ENCODE results near the gene VIPR2.
"Not testable (repeated sequence)": the region's sequence is repeated elsewhere in the genome, so short reads cannot be mapped to it uniquely, and the experiment has no call there.

The VIPR2 gene

DNA sequence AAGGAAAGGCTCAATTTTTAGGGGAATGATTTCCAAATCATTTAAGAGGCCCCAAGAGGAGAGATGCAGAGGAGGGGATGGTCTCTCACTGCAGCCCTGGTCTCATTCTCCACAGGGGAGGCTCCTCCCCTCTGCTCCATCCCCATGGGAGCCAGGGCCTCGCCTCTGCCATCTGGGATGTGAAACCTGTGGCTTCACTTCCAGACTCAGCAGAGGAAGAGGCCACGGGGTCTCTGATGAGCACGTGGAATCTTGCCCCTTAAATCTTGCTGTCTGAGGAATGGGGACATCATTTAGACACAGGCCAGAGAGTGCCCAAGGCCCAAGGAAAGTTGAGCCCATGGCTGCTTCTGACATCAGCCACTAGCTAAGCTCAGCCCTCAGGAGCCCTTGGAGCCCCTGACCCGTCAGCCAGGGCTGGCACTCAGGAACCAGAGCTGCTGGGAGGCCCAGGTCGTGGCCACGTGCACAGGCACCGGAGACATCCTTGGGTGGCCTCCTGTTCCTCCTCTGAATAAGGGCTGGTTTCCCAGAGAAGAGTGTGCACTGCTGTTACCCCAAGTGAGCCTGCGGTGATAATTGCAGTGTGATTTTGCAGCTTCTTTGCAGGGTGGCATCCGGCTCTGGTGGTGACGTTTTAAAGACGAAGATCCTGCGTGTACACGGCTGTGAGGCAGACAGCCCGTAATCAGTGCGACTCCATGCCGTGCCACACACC is 50.5 kb downstream of the VIPR2 start:
- no peak for DNase-seq (ENCODE audit: low read depth, low spot score)

DNA sequence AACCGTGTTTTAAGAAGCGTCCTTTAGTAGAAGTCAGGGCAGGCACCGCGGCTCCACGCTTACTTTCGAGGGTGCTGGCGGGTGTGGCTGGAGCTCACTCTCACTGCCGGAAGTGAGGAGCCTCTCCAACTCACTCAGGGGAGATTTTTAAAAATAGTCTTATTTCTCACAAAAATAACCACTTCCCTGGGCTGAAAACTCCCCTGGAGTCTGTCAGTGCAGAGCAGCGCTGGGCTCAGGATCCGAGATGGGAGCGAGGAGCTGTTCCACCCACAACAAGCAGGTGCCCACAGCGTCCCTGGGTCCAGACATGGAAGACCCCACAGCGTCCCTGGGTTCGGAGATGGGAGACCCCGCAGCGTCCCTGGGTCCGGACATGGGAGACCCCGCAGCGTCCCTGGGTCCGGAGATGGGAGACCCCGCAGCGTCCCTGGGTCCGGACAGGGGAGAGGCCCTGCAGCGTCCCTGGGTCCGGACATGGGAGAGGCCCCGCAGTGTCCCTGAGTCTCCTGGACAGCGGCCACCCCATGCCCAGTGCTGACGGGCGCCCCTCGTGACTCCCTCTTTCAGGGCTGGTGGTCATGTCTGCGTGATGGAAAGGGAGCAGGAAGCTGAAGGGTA is 51.2 kb downstream of the VIPR2 start:
- no peak for DNase-seq (ENCODE audit: low read depth, low spot score)

DNA sequence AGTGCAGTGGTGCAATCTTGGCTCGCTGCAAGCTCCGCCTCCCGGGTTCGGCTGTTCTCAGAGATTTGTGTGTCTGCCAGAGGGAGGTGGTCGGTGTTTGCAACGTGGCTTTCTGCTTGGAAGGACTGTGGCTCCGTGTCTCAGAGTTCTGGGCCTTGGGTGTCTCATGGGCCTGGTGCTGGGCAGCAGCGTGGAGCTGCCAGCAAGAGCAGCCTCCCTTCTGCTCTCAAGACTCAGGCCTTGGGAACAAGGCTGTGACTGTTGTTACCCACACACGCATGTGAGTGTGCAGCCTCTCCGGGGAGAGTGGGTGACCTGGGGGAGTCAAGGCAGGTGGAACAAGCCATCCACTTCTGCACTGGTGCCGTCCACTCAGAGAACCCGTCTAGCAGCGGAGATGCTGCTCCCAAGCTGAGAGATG is 52.0 kb downstream of the VIPR2 start:
- DNase-seq (ENCODE audit: low read depth, low spot score): no peak

DNA sequence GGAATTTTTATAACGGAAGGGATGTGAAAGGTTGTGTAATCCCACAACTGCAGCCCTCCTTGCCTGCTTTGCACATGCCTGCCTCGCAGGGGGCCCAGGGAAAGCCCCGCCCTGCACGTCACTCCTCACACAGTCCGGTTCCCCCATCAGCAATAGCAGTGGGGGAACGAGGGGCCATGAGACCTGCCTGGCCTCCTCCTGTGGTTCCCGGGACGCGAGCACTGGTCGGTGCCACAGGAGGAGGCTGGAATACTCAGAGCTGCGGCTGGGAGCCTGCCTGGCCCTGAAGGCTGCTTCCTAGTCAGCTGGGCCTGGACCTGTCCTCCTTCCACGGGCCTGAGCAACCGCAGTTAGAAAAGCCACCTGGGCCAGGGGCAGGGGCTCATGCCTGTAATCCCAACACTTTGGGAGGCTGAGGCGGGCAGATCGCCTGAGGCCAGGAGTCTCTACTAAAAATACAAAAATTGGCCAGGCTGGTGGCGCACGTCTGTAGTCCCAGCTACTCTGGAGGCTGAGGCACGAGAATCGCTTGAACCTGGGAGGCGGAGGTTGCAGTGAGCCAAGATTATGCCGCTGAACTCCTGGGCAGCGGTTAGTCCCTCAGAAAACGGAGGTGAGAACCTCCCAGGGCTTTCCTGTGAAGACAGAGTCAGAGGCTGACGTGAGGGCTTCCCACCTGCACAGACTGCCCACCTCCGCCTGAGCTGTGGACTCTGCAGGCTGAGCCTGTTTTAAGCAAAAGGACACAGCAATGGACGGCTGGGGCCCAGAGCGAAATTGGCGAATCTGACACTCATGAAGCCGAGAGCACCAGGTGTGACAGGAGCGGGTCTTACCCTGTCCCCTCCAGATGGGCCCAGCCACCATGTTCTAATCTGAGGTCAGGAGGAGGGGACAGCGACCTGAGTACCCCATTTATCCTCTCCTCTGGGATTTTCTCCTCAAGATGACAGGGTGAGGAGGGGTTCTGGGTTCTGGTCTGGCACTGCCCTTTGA is 52.9 kb downstream of the VIPR2 start:
- DNase-seq (ENCODE audit: low read depth, low spot score): no peak

DNA sequence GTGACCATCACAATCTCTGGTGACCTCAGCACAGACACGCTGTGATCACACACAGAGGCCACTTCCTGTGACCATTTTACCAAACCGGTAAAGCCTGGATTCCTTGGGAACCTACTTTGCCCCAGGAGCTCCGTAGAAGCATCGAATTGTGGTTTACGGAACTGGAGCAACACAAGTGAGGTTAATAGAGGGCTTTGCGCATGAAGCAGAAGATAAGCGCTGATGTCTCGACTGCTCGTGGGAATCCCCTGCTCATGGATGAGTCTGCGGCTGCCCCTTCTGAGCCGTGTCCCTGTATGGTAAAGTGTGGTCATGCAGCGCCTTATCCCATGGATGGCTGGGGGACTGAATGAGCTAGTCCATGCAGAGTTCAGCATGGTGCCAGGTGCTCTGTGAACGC is 53.6 kb downstream of the VIPR2 start:
- no peak for DNase-seq (ENCODE audit: low read depth, low spot score)

DNA sequence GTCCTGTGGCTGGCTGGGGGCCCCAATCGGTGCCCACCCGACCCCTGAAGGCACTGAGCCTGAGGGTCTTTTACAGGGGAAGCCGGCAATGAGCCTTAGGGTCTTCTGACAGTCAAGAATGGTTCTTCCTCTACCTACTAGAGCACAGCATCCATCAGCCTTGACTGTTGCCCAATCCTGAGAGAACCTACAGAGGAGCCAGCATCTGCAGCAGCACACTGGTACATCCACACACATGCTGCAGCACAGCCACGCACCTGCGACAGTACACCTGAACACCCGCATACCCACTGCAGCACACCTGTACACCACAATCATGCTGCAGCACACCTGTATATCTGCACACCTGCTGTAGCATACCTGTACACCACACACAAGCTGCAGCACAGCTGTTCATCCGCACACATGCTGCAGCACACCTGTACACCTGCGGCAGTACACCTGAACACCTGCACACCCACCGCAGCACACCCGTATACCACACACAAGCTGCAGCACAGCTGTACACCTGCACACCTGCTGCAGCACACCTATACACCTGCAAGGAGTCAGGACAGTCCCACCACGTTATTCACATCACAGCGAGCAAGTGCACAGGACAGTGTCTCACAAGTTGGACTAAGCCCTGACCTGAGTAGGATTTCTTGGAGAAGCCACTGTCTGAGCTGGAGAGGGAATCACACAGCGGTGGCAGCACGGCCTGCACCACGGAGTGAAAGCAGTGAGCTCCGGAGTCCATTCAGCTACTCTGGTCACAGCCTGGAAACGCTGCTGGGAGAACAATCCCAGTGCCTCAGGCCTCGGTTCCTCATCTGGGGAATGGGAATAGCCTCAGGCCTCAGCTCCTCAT is 56.4 kb downstream of the VIPR2 start:
- no peak for DNase-seq (ENCODE audit: low read depth, low spot score)

DNA sequence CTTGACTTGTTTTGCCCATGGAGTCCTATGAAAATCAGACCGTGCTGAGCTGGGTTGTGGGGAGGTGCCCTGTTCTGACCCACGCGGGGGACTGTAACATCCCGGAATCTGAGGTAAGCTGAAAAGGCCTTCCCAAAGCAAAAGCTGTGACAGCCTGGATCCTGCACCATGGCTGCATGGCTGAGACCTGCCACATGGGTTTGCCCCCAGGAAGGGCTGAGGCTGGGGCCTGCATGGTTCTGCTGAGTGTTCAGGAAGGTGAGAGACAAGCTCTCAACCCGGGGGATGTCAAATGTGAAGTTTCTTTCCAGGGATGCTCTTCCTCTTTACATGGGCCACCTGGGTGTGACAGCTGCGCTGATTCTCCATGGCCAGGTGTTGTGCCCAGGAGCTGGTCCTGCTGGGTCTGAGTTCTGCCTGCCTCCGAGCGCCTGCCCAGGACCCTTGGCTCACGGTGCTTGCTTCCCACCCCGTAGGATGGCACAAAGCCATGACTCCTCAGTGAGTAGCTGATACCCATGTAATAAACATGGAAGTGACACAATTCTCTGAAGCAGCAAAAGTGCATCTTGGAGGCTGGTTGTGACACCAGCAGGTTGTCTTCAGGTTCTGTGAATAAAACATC is 58.3 kb downstream of the VIPR2 start:
- no peak for DNase-seq (ENCODE audit: low read depth, low spot score)

DNA sequence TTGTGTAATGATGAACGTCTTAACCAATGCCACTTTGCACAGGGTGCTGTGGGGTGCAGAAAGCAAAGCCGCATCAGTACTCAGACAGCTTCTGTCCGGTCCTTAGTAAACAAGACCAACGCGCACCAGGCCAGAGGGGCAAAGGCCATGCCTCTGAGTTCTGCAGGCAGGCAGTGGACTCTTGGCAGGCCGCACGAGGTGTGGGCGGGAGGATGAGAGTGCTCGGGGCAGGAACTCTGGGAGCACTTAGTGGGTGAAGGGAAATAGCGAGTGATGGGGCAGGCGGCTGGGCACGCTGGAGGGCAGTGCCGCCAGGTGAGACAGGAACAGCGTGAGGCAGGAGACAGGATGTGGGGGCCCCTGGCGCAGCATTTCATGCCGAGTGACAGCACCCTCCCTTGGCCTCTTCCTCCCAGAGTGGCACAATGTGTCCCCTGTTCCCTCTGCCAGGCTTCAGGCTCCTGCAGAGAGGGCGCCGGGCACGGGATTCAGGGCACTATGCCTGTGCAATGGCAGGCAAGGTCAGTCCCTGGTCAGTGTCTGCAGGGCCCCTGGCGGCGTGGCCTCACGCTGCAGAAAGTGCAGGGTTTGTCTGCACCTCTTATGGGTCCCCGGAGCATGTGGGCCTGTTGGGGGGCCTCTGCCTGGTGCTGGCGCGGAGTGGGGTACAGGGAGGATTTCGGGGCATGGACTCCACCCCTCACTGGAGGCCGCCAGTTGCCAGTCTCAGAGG is 60.4 kb downstream of the VIPR2 start:
- no peak for DNase-seq (ENCODE audit: low read depth, low spot score)

DNA sequence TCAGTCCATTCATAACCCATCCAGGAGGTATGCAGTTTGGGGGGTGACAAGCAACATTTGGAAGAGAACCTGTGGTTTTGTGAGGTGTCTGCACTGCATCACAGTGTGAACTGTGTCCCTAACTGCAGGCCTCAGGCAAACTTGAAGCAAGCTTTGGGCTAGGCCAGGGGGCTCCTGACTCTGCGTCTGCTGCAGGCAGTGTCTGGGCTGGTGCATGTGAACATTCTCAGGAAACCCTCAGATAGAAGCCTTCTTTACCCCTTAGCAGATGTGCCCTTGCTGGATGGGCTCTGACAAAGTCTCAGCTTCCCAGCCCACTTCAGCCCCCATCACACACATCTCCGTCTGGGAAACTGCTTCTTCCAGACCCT is 61.0 kb downstream of the VIPR2 start:
- DNase-seq (ENCODE audit: low read depth, low spot score): no peak

DNA sequence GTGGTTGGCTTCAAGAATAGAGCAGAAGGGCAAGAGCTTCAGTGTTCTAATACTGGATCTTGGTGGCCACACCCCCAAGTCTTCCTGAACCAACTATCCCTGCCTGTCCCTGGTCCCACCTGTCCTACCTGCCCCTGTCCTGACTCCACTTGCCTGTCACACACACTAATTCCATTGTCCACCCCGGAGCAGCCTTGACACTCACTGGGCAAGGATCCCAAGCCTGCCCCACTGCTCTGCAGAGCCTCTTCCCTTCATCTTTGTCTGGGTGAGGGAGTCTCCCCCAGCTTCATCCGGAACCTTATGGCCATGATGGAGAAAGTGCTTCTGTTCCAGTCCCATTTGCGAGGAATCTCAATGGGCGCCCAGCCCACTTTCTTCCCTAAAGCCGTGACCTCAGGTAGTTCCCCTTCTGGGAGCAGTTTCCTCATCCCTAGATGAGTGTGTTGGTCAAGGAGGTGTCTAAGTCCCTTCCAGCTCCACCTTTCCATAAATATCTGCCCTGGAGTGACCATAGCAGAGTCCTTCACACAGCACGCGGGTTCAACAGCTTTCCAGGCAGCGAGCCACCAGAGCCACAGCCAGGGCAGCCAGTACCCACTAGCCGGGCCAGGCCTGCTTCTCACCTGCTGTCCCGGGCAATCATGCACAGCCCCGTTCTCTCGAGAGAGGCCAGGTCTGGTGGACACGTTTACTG is 61.5 kb downstream of the VIPR2 start:
- no peak for DNase-seq (ENCODE audit: low read depth, low spot score)

DNA sequence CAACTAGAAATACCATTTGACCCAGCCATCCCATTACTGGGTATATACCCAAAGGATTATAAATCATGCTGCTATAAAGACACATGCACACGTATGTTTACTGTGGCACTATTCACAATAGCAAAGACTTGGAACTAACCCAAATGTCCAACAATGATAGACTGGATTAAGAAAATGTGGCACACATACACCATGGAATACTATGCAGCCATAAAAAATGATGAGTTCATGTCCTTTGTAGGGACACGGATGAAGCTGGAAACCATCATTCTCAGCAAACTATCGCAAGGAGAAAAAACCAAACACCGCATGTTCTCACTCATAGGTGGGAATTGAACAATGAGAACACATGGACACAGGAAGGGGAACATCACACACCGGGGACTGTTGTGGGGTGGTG is 62.6 kb downstream of the VIPR2 start:
- not testable (repeated sequence) for DNase-seq (ENCODE audit: low read depth, low spot score)

DNA sequence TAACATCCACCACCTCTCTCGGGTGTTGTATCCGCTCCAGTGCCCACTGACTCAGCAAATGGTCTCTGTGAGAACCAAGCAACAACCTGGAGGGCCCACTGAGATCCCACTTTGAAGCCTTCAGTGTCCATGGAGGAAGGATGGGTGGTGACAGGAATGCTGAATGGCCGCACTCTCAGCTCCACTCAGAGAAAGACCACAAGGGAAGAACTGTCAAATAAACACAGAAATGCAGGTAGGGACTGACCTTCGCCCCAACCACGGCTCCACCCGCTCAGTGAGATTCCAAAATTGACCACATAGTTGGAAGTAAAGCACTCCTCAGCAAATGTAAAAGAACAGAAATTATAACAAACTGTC is 65.8 kb downstream of the VIPR2 start:
- DNase-seq (ENCODE audit: low read depth, low spot score): no peak

DNA sequence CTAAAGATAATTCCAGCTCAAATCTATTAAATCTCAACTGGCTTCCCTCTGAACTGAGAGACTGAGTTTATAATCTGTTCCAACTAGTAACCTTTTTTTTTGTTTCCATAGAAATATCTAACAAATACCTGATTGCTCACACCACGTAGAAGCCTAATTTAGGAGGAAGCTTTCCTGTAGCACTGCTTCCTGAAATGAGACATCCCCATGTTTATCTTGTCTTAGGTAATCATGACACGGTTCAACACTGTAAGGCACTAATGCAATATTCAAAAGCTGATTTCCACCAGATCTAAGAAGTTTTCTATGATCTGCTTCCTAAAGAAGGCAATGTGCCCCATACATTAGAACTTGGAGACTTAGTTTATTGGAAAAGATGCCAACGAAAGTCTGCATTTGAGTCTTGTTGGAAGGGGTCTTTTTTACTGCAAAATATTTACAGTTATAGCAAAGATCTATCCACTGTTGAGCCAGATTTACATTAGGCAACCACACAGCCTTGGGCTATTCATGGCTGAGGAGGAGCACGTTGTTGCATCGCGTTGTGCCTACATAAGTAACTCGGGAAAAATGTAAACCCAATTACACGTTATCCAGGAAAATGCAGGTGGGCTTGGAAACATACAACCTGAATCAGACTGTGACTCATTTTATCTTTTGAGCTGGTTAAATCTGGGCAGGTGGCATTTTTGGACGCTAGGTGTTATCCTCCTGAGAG is 66.3 kb downstream of the VIPR2 start:
- no peak for DNase-seq (ENCODE audit: low read depth, low spot score)

DNA sequence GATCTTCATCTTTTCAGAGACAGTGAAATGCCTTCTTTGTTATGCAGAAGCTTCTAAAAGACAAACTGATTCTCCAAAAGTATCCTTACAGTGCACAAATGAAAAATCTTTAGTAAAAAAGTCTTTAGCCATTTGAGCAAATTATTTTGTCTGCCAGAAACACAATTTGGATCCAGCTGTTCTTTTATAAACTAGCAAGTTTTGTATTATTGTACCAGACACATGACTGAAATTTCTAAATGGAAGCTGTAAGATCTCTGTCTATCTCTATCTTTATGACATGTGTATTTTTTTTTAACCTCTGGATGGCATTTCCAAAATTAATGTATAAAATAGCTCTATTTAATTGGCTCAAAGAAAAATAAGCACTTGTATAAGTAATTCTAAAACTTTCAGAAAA is 68.3 kb downstream of the VIPR2 start:
- no peak for DNase-seq (ENCODE audit: low read depth, low spot score)

DNA sequence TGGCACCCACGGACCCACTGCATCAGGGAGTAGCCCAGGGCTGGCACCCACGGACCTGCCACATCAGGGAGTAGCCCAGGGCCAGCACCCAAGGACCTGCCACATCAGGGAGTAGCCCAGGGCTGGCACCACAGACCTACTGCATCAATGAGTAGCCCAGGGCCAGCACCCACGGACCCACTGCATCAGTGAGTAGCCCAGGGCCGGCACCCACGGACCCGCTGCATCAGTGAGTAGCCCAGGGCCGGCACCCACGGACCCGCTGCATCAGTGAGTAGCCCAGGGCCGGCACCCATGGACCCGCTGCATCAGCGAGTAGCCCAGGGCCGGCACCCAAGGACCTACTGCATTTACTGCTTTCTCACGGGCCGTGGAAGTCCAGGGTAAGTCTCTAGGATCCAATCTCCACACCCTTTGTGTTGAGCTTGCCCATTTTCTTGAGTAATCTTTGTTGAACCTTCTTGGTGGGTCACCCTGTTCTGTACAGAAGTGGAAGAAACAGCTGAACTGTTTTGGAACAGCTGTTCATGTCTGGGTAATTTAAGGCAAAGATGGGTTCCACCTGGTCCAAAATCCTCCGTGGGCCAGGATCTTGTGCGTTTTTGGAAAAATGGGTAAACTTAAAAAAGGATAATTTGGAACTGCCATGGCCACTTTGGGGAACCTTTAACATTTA is 69.0 kb downstream of the VIPR2 start:
- no peak for DNase-seq (ENCODE audit: low read depth, low spot score)

DNA sequence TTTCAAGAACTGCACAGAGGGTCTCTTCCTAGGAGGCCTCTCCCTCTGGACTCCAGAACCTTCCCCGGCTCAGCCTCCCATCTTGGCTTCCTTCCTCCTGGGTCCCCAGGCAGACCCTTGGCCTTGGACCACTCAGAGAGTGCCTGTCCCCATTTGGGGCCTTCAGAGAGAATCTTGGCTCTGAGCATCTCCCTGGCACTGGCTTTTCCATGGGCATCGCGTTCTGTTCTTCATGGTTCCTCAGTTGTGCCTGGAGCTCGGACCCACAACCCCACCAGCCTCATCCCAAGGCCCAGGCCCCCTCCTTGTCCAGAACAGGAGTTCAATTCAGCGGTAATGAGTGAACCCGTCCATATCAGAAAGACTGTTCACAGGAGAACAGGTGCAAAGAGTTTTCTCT is 73.4 kb downstream of the VIPR2 start:
- no peak for DNase-seq (ENCODE audit: low read depth, low spot score)

DNA sequence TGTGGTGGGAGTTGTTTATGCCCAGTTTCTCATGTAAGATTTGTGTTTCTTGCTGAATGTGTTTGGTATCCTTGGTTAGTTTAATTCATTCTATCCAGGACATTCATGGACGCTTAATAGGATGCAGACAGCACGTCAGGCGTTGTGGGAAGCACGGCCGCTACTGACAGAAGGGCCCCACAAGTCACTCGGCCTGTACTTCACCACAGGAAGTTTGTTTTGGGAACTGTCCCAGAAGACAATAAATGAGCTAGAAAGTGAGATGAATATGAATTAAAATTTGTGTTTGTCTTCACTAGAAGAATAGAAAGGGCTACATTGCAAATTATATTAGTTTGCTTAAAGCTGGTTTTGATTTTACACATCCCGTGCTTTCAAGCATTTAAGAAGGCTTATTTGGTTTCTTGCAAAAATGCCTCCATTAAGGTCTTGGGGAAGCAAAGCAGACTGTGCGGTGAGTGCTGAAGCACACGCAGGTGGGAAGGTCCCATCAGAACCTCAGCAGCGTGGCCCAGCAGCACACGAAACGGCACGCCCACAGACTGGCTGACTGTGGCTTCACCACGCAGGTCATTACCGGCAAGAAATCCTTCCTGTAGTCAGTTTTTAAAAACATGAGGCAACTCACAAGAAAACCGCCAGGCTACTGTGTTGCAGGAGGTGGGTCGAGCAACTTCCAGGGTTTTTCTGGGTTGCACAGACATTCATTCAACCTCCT is 74.1 kb downstream of the VIPR2 start:
- DNase-seq (ENCODE audit: low read depth, low spot score): peak; percentile 55

DNA sequence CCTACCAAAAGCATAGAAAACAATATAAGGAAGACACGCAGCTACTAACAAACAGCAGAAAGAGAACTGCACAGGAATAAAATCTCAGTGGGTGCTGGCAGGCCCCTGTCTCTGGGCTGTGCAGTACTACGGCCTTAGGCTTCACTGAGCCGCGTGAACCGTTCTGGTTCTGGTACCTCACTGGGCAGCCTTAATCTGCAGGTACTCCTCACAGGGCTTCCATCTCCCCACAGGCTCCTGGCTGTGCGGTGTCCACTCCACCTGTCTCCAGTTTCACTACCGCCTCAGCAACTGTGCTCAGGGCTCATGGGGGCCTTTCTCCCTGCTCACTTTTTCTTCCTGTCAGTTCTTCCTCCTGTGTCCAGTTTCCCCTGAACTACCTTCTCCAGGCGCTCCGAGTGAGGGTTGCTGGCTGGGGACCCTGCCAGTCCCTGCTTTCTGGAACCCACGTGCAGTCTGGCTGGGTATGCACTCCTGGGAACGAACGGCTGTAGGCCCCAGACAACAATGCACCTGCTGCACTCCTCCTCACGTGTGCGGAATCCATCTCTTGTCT is 75.7 kb downstream of the VIPR2 start:
- DNase-seq (ENCODE audit: low read depth, low spot score): no peak
